Measurements from ENCODE around the gene KBTBD8. TPM values are rescaled to one million over a fixed set of nuclear protein-coding genes. Genes with fewer than 3 reads are reported as not detected.

The KBTBD8 gene
- total and polyA plus RNA-seq, 9 of the 15 experiments (the other 6 are each of a cell fraction or from before 2014, with no cell fraction given), result 2.7 to 9.1 (median 5.6) TPM

- TF ChIP-seq, protein P1, sequence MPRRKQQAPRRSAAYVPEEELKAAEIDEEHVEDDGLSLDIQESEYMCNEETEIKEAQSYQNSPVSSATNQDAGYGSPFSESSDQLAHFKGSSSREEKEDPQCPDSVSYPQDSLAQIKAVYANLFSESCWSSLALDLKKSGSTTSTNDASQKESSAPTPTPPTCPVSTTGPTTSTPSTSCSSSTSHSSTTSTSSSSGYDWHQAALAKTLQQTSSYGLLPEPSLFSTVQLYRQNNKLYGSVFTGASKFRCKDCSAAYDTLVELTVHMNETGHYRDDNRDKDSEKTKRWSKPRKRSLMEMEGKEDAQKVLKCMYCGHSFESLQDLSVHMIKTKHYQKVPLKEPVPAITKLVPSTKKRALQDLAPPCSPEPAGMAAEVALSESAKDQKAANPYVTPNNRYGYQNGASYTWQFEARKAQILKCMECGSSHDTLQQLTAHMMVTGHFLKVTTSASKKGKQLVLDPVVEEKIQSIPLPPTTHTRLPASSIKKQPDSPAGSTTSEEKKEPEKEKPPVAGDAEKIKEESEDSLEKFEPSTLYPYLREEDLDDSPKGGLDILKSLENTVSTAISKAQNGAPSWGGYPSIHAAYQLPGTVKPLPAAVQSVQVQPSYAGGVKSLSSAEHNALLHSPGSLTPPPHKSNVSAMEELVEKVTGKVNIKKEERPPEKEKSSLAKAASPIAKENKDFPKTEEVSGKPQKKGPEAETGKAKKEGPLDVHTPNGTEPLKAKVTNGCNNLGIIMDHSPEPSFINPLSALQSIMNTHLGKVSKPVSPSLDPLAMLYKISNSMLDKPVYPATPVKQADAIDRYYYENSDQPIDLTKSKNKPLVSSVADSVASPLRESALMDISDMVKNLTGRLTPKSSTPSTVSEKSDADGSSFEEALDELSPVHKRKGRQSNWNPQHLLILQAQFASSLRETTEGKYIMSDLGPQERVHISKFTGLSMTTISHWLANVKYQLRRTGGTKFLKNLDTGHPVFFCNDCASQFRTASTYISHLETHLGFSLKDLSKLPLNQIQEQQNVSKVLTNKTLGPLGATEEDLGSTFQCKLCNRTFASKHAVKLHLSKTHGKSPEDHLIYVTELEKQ (CRISPR knock-in tag; IDR thresholded peaks at IDR 0.05), result no peak
- TF ChIP-seq SOX6 (IDR thresholded peaks at IDR 0.05), result no peak
- no peak for TF ChIP-seq HCFC1 (IDR thresholded peaks at IDR 0.05; ENCODE audit: low read depth, low read length)
- TF ChIP-seq NCOA6 (IDR thresholded peaks at IDR 0.05), result no peak
- no peak for TF ChIP-seq TCFL5 (CRISPR knock-in tag; conservative IDR thresholded peaks at IDR 0.05)
- TF ChIP-seq CXXC5 (CRISPR knock-in tag; IDR thresholded peaks at IDR 0.05), result no peak
- no peak for TF ChIP-seq POLR2AphosphoS2 (IDR thresholded peaks at IDR 0.05; ENCODE audit: low read length)
- TF ChIP-seq CHCHD3 (CRISPR knock-in tag; IDR thresholded peaks at IDR 0.05), result no peak
- no peak for TF ChIP-seq SRSF1 (IDR thresholded peaks at IDR 0.05; ENCODE audit: low read depth, low read length)
- TF ChIP-seq JUN (IDR thresholded peaks at IDR 0.05; ENCODE audit: borderline replicate concordance, low read depth, low read length), result no peak
- no peak for TF ChIP-seq JUN (CRISPR knock-in tag; IDR thresholded peaks at IDR 0.05; ENCODE audit: borderline replicate concordance)
- TF ChIP-seq RFX5 (IDR thresholded peaks at IDR 0.05; ENCODE audit: low read depth, low read length), result no peak
Observed at GRCh38 chr3:66971245-66971644, 26.9 kb upstream of the KBTBD8 start (continued).
